BJ (cell line): ENCODE measurements around the gene MINDY3. TPM values are rescaled to one million over a fixed set of nuclear protein-coding genes. Genes with fewer than 3 reads are reported as not detected.

ENCODE experiments used
- CTCF ChIA-PET: fragments of 350-600 bp; formaldehyde crosslinking; extraction: SDS; loops from one replicate; lab custom pipeline; 2021; ENCODE audit warnings: antibody characterized with exemption, inconsistent platforms; lab: Yijun Ruan, JAX
- POLR2A ChIA-PET: fragments of 300-600 bp; sonication (Branson Sonifier 250); formaldehyde crosslinking; extraction: SDS; loops from one replicate; lab custom pipeline; 2021; ENCODE audit warnings: antibody characterized with exemption; lab: Charles Lee
- DNase-seq: peaks from one replicate; pipeline ENCODE4 v3.0.0-alpha.2; 2011; ENCODE audit warnings: low read depth
- H3K27me3 ChIP-seq: 2 replicates; pipeline ENCODE4 v1.6.0; 2011; ENCODE audit warnings: low read length; ENCODE audit not compliant: control insufficient read depth, insufficient read depth
- H3K36me3 ChIP-seq: 2 replicates; pipeline ENCODE4 v1.5.1; 2011; ENCODE audit warnings: low read length; ENCODE audit not compliant: control insufficient read depth, insufficient read depth
- H3K4me3 ChIP-seq: 2 replicates; pipeline ENCODE4 v1.5.1; 2011; ENCODE audit warnings: low read depth, mild to moderate bottlenecking, control low read depth, low read length
- CTCF ChIP-seq: IDR thresholded peaks from 2 replicates; pipeline ENCODE4 v1.5.1; 2011; ENCODE audit warnings: low read depth, mild to moderate bottlenecking, control low read depth, inconsistent platforms, low read length, moderate library complexity; ENCODE audit not compliant: insufficient read depth
- polyA plus RNA-seq: library from polyadenylated mRNA; depleted of rRNA; stranded (reverse); fragments of >200 nt; gene quantifications from 2 replicates; pipeline ENCODE4 v1.2.3, GENCODE V29; 2011

MINDY3 gene
- polyA plus RNA-seq, 1 experiment: 11.9 TPM

- DNase-seq: no peak
- ChIA-PET CTCF (interaction anchor here (0.6 to 1.5 kb wide), 2 partner anchors 11 to 942 kb away, joined by 6 read pairs; no protein-coding TSS in a partner anchor), POLR2A (no interaction called here)
- no peak overlapping the region for H3K4me3 ChIP-seq
- no peaks in the 10 kb centered on the region for H3K36me3 ChIP-seq
- no peaks in the 10 kb centered on the region for H3K27me3 ChIP-seq
- TF ChIP-seq CTCF: no peak
Measured at GRCh38 chr10:15849316-15849715, 11.0 kb downstream of the MINDY3 start.

GRCh38 chr10:15847481-15847880 is 12.8 kb downstream of the MINDY3 start:
- CTCF ChIA-PET: interaction anchor here (1.5 kb wide), 1 partner anchor 9 kb away, joined by 6 read pairs; no protein-coding TSS in a partner anchor
- no peak overlapping the region for H3K4me3 ChIP-seq

GRCh38 chr10:15844517-15844916 is 15.8 kb downstream of the MINDY3 start:
- Histone ChIP-seq H3K4me3 (no peak overlapping the region), H3K36me3 (no peaks in the 10 kb centered on the region), H3K27me3 (no peaks in the 10 kb centered on the region)
- TF ChIP-seq CTCF: no peak
- CTCF ChIA-PET: interaction anchor here (0.9 kb wide), 1 partner anchor 16 kb away, joined by 3 read pairs; the partner anchor contains the start of gene MINDY3
- POLR2A ChIA-PET: no interaction called here
- DNase-seq: no peak

More at GRCh38 chr10:15847481-15847880, 12.8 kb downstream of the MINDY3 start:
- DNase-seq: no peak
- no peak for TF ChIP-seq CTCF
- POLR2A ChIA-PET: no interaction called here
- no peaks in the 10 kb centered on the region for H3K36me3 ChIP-seq
- no peaks in the 10 kb centered on the region for H3K27me3 ChIP-seq

- CTCF ChIA-PET: no interaction called here
- POLR2A ChIA-PET: no interaction called here
- TF ChIP-seq CTCF: no peak
- DNase-seq: no peak
- H3K27me3 ChIP-seq: no peaks in the 10 kb centered on the region
- H3K4me3 ChIP-seq: no peak overlapping the region
- no peaks in the 10 kb centered on the region for H3K36me3 ChIP-seq
Measured at GRCh38 chr10:15843695-15844094, 16.6 kb downstream of the MINDY3 start.

GRCh38 chr10:15842556-15843169 is 17.6 kb downstream of the MINDY3 start:
- H3K36me3 ChIP-seq: no peaks in the 10 kb centered on the region
- no peak overlapping the region for H3K4me3 ChIP-seq
- ChIA-PET POLR2A (interaction anchor here (0.6 to 0.7 kb wide), 2 partner anchors 219 to 864 kb away, joined by 5 to 15 read pairs; no protein-coding TSS in a partner anchor), CTCF (no interaction called here)
- no peak for DNase-seq
- H3K27me3 ChIP-seq: no peaks in the 10 kb centered on the region
- no peak for TF ChIP-seq CTCF
